COLO668 (cell line): ENCODE data around the gene ESYT1.
A peak's percentile ranks its signal among the peaks of the same experiment; 100 is the strongest.
"Not testable (repeated sequence)": the region's sequence is repeated elsewhere in the genome, so short reads cannot be mapped to it uniquely, and the experiment has no call there.

ENCODE experiments used
- DNase-seq: peaks from one replicate; lab custom pipeline; 2025; ENCODE audit not compliant: unreplicated experiment; lab: John Stamatoyannopoulos, UW

The ESYT1 gene

GRCh38 chr12:56104109-56104814, 23.8 kb upstream of the ESYT1 start, which contains the start of gene PA2G4:
TSS of gene PA2G4 (plus strand) at chr12:56104559. CDS start at chr12:56104738, 179 bp downstream.
- DNase-seq = peak; percentile 97

DNA sequence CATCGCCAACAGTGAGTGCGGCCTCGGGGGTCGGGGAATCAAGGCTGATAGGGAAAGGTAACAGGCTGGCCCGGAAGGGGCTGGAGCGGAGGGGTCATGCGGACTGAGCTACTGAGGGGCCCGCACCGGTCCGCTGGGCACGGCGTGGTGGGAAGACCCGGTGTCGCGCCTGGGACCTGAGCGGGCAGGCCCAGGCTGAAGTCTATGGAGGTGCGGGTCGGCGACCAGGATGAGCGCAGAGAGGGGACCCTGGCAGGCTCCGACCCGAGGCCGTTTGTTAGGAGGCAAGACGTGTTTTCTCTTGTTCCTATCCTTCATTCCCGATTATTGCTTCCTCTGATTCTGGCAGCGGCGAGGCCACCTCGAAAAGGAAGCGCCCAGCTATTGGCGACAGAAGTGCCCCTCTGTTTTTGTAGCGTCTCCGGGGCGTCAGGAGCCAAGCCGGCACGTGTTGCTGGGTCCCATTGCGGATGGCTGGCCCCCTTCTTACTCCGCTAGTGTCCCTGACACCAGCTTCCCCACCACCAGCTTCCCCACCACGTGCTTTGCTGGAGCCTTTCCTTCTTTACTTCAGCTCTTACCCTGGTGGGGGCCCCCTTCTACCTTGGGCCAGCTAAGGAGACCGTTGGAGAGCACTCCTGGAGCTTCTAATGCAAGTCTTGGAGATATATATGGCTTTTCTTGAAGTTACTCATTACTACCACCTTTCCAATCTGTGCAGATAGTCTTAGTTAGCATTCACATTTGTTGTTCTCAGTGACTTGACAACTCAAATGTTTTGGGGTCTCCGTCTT, 23.1 kb upstream of the ESYT1 start:
- DNase-seq = peak; percentile 35

GRCh38 chr12:56105609-56105902, 22.5 kb upstream of the ESYT1 start:
- no peak for DNase-seq

DNA sequence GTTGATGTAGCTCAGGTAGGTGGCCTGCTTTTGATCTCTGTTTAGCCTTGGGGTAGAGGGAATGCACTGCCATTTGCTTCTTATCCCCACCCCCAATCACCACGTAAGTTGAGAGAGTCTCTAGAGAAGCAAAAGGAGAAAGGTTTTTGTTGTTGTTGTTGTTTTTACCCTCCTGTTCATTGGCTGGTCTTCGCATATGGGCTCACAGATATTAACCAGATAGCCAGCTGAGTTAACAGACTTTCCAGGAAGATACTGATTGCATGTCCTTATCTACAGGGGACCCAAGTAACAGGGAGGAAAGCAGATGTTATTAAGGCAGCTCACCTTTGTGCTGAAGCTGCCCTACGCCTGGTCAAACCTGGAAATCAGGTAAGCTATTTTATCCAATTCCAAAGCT, 20.8 kb upstream of the ESYT1 start:
- no peak for DNase-seq

GRCh38 chr12:56110571-56110970, 17.5 kb upstream of the ESYT1 start:
- DNase-seq = no peak

GRCh38 chr12:56114084-56114483, 14.0 kb upstream of the ESYT1 start:
- DNase-seq = no peak

- peak; percentile 5 for DNase-seq
Measured at GRCh38 chr12:56115329-56115728, 12.7 kb upstream of the ESYT1 start.

- peak; percentile 89 for DNase-seq
Measured at GRCh38 chr12:56116267-56117081, 11.6 kb upstream of the ESYT1 start, which contains the start of gene RPL41. TSS of gene RPL41 (plus strand) at chr12:56116633.

GRCh38 chr12:56117082-56117706, 10.9 kb upstream of the ESYT1 start:
- DNase-seq = not testable (repeated sequence)

GRCh38 chr12:56117778-56118687, 10.0 kb upstream of the ESYT1 start, which contains the start of gene ZC3H10:
TSS of gene ZC3H10 (plus strand) at chr12:56118266. CDS start at chr12:56120563, 2,297 bp downstream.
- DNase-seq = peak; percentile 95

GRCh38 chr12:56118688-56119357, 9.2 kb upstream of the ESYT1 start:
- no peak for DNase-seq

DNA sequence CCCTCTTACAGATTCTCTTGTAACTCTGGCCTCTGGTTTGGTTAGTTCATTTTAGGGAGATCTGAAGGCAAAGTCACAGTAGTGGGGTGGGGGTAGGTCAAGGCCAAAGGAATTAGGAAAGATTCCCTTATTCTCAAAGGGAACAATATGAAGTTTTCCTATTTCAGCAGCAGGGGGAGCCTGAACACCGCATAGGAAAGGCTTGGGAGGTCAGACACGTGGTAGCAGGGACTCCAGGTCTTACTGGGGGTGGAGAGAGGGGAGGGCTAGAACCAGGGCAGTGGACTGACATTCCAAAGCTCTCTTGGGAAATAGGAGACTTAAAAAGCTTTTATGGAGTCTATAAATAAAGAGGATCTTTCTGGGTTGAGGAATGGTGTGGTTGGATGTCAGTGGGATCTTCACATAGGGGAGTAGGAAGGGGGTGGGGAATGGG, 8.7 kb upstream of the ESYT1 start:
- DNase-seq = peak; percentile 62

DNA sequence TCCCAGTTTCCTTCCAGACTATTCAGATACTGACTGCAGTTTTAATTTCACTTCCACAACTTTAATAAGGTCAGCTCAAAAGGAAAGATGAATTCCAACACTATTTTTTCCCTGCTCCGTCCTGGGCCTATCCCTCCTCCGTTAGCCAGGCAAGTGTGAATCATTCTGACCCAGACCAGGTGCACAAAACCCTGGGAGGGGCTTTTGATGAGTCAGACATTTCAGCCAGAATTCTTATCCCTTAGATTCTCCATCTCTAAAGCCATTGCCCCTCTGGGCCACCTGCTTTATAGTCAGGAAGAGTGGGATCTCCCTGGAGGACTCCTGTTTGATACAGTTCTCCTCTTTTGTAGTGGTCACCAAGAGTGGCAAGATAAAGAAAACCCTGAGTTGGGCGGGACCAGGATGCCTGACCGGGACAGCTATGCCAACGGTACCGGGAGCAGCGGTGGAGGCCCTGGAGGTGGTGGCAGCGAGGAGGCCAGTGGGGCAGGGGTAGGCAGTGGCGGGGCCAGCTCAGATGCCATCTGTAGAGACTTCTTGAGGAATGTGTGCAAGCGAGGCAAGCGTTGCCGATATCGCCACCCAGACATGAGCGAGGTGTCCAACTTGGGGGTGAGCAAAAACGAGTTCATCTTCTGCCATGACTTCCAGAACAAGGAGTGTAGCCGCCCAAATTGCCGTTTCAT, 7.8 kb upstream of the ESYT1 start:
- no peak for DNase-seq

DNA sequence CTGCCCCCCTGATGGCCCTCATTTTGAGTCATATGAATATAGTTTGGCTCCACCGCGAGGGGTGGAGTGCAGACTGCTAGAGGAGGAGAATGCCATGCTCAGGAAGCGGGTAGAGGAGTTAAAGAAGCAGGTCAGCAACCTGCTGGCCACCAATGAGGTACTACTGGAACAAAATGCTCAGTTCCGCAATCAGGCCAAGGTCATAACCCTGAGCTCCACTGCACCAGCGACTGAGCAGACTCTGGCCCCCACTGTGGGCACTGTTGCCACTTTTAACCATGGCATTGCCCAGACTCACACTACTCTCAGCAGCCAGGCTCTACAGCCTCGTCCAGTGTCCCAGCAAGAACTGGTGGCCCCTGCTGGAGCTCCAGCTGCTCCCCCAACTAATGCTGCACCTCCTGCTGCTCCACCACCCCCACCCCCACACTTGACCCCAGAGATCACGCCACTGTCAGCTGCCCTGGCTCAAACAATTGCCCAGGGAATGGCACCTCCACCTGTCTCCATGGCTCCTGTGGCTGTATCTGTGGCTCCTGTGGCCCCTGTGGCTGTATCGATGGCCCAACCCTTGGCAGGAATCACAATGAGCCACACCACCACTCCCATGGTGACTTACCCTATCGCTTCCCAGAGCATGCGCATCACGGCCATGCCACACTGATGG, 6.7 kb upstream of the ESYT1 start:
- DNase-seq = no peak

DNA sequence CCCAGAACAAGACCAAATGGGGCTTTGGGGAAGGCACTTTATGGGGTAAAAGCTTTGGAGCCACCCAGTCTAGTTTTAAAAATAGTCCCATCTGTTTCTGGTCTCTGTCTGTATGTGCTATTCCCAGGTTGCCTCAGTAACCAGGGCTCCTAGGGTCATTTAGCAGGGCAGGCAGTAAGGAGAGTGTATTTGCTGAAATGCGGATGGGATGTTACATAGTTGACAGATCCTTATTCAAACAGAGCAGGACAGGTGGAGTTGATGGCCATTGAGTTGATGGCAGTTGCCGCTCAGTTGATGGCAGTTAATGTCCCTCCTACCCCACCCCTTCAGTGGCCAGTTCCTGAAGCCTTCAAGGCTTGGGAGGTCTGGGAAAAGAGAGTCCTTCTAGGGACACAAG, 5.4 kb upstream of the ESYT1 start:
- DNase-seq = peak; percentile 44

- DNase-seq = no peak
Measured at GRCh38 chr12:56124133-56124532, 3.9 kb upstream of the ESYT1 start.

DNA sequence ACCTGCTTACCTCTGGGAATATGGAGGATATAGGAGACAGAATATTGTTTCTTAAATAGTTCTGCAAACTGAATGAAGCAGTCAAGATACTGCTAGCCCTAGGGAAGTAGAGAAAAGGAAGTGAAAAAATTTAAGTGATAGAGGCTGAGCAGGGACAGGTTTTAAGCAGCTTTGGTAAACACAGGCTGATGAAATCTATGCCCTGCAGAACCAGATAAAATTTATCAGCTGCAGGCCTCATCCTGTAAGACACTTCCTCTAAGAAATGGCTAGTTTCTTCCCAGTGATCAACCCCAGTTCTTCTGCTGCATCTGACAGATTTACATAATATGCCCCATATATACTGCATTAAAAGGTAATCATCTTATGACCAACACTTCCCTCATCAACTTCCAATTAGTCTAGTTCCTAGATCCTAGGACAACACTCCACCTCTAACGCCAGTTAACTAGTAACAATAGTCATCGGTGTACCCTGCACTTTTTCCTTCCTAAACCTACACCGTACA, 1.3 kb upstream of the ESYT1 start:
- DNase-seq = no peak

- DNase-seq = no peak
Measured at GRCh38 chr12:56127485-56127887, 581 bp upstream of the ESYT1 start.
